HepG2 (cell line): ENCODE measurements around the gene FANK1. TPM values are rescaled to one million over a fixed set of nuclear protein-coding genes. Genes with fewer than 3 reads are reported as not detected.
A peak's percentile ranks its signal among the peaks of the same experiment; 100 is the strongest.
"Not testable (repeated sequence)": the region's sequence is repeated elsewhere in the genome, so short reads cannot be mapped to it uniquely, and the experiment has no call there.

Experiments
- ATAC-seq: fragments of 200-7000 bp; cut with Tn5 transposase; 3 replicates; pipeline ENCODE4 v1.9.1; 2020; ENCODE audit warnings: mild to moderate bottlenecking, moderate library complexity
- BruUV-seq: library from RNA; stranded (reverse); fragments of 400-500 nt; replicated peaks from 2 replicates; lab custom pipeline; 2021; lab: Mats Ljungman, UMichigan
- CTCF ChIA-PET: fragments of 300-600 bp; formaldehyde crosslinking; extraction: SDS; loops from one replicate; lab custom pipeline; 2021; ENCODE audit warnings: low total read pairs, inconsistent platforms, low intra/inter-chr PET ratio; lab: Yijun Ruan, JAX
- POLR2A ChIA-PET: fragments of 350-600 bp; sonication (Branson Sonifier 250); formaldehyde crosslinking; loops from one replicate; lab custom pipeline; 2020; ENCODE audit warnings: antibody characterized with exemption, inconsistent platforms; lab: Yijun Ruan, JAX
- DNase-seq: peaks from one replicate; pipeline ENCODE4 v3.0.0-alpha.2; 2015; ENCODE audit warnings: low spot score
- FAIRE-seq: peaks from 3 replicates; lab custom pipeline; 2011; peaks lifted over from hg19 to GRCh38; lab: Jason Lieb, UNC
- H2AFZ ChIP-seq: one replicate; pipeline ENCODE4 v1.6.1; 2011; ENCODE audit warnings: low read length, inconsistent platforms
- H3K27ac ChIP-seq: fragments of 300-600 bp; 3 replicates; pipeline ENCODE4 v1.8.0; 2011; ENCODE audit warnings: mixed run types, mild to moderate bottlenecking, mixed read lengths, low read length, inconsistent platforms; ENCODE audit not compliant: insufficient read depth; ENCODE audit errors: extremely low read length
- H3K27me3 ChIP-seq, 2 experiments: fragments of 200-600 bp in 1 of 2; 2 replicates in 1 of 2; 3 replicates in 1 of 2; pipeline versions ENCODE4 v1.6.0 to v1.8.0; 2011; ENCODE audit warnings: low read length in 2 of 2, mild to moderate bottlenecking in 2 of 2, moderate library complexity in 2 of 2, inconsistent platforms in 1 of 2; ENCODE audit not compliant: insufficient read depth in 2 of 2, control insufficient read depth in 1 of 2
- H3K36me3 ChIP-seq, 2 experiments: fragments of 200-600 bp in 1 of 2; replicated peaks in 1 of 2; 2 replicates in 1 of 2; 3 replicates in 1 of 2; pipeline versions ENCODE4 v1.5.1 to v1.8.0; 2011; ENCODE audit warnings: low read length in 2 of 2, inconsistent platforms in 1 of 2; ENCODE audit not compliant: insufficient read depth in 2 of 2, control insufficient read depth in 1 of 2
- H3K4me1 ChIP-seq: 2 replicates; pipeline ENCODE4 v1.5.1; 2012; ENCODE audit warnings: low read length, inconsistent platforms; ENCODE audit not compliant: insufficient read depth
- H3K4me2 ChIP-seq: 2 replicates; pipeline ENCODE4 v1.6.0; 2011; ENCODE audit warnings: low read depth, low read length, inconsistent platforms
- H3K4me3 ChIP-seq, 3 experiments: fragments of 200-600 bp in 1 of 3; sonication (generic), shearing (Covaris generic) in 1 of 3; replicated peaks in 1 of 3; 2 replicates each; pipeline ENCODE4 v1.5.1; 2011 to 2016; ENCODE audit warnings: low read length in 3 of 3, inconsistent platforms in 2 of 3, low read depth in 2 of 3, mild to moderate bottlenecking in 2 of 3, control low read depth in 1 of 3, mixed read lengths in 1 of 3; ENCODE audit not compliant: insufficient read depth in 1 of 3
- H3K79me2 ChIP-seq: one replicate; pipeline ENCODE4 v1.6.1; 2011; ENCODE audit warnings: low read length, inconsistent platforms; ENCODE audit not compliant: insufficient read depth
- H3K9ac ChIP-seq: 2 replicates; pipeline ENCODE4 v1.6.0; 2011; ENCODE audit warnings: mild to moderate bottlenecking, low read depth, low read length, inconsistent platforms; ENCODE audit not compliant: insufficient read depth
- H3K9me3 ChIP-seq: 2 replicates; pipeline ENCODE4 v1.5.1; 2012; ENCODE audit warnings: mild to moderate bottlenecking, low read length
- H4K20me1 ChIP-seq: 2 replicates; pipeline ENCODE4 v1.6.0; 2011; ENCODE audit warnings: inconsistent platforms, mild to moderate bottlenecking, low read length, moderate library complexity; ENCODE audit not compliant: insufficient read depth
- CEBPB ChIP-seq: IDR thresholded peaks from 2 replicates; pipeline ENCODE4 v1.6.1; 2011; ENCODE audit warnings: low read depth, low read length, improper control_type of control experiment, borderline replicate concordance
- GFI1 ChIP-seq: sonication (generic); formaldehyde crosslinking; IDR thresholded peaks from 2 replicates; pipeline ENCODE4 v1.5.0; 2020; ENCODE audit warnings: missing genetic modification reagents, mild to moderate bottlenecking, borderline replicate concordance
- NPAS2 ChIP-seq: sonication (generic); formaldehyde crosslinking; IDR thresholded peaks from 2 replicates; pipeline ENCODE4 v1.8.0; 2022; ENCODE audit warnings: mild to moderate bottlenecking, missing genetic modification reagents, borderline replicate concordance
- RBM22 ChIP-seq: fragments of 200-400 bp; formaldehyde crosslinking; optimal IDR thresholded peaks from 2 replicates; pipeline ENCODE3; 2017; ENCODE audit warnings: mild to moderate bottlenecking, low read length, moderate library complexity
- ZBTB7A ChIP-seq: sonication (generic); formaldehyde crosslinking; IDR thresholded peaks from 2 replicates; pipeline ENCODE4 v1.8.0; 2022; ENCODE audit warnings: mild to moderate bottlenecking, missing genetic modification reagents
- ZNF552 ChIP-seq: sonication (generic); formaldehyde crosslinking; IDR thresholded peaks from 2 replicates; pipeline ENCODE4 v1.9.0; 2022; ENCODE audit warnings: missing genetic modification reagents, mild to moderate bottlenecking, borderline replicate concordance
- WGBS: methylation state at CpG from one replicate; pipeline ENCODE4 v1.1.6; 2017; ENCODE audit warnings: low lambda C conversion rate; 5-methylcytosine and 5-hydroxymethylcytosine counted together
- in situ Hi-C: cut with HindIII; loops from 2 replicates; pipeline ENCODE4 v1.10.0; 2017; ENCODE audit warnings: low pct_unique_long_range_greater_than_20kb; ENCODE audit not compliant: extremely low pct_ligation_motif_present
- intact Hi-C: fragments of 100-400 bp; cut with micrococcal nuclease; formaldehyde crosslinking; loops from one replicate; pipeline ENCODE4 v1.10.0; 2022; ENCODE audit not compliant: unreplicated experiment
- polyA plus RNA-seq, 8 experiments: library from polyadenylated mRNA; depleted of rRNA in 3 of 8; stranded (reverse) in 7 of 8; unstranded in 1 of 8; fragments of >200 nt; fragmentation: Illumina TruSeq in 4 of 8; extraction: Trizol in 4 of 8; gene quantifications; 2 replicates each; pipeline versions ENCODE4 v1.2.1 to v1.2.3, GENCODE V29; 2011 to 2016; ENCODE audit warnings: low read depth in 4 of 8, missing spikeins in 1 of 8, mixed read lengths in 1 of 8; ENCODE audit not compliant: insufficient read depth in 1 of 8
- total RNA-seq, 5 experiments: library from RNA; depleted of rRNA; stranded (reverse); fragments of >200 nt; fragmentation: Illumina TruSeq; extraction: Trizol; gene quantifications; 2 replicates each; pipeline ENCODE4 v1.2.3, GENCODE V29; 2016; ENCODE audit warnings: low read depth in 1 of 5

Gene FANK1
- total and polyA plus RNA-seq, 2 of the 13 experiments (the other 11 are each of a cell fraction or from before 2014, with no cell fraction given), result 0.22 TPM; not detected in 1

DNA sequence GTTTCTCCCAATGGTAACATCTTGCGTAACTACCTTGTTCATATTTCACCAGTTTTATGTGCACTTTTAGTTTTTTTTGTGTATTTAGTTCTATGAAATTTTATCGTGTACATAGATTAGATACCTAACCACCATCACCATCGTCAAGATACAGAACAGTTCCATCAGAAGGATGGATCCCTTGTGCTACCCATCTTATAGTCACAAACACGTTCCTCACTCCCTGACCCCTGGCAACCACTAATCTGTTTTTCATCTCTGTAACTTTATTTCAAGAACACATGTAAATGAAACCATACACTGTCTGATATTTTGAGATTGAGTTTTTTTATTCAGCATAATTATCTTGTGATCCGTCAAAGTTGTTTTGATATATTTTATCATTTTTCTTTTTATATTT is 29.9 kb downstream of the FANK1 start:
- TF ChIP-seq CEBPB (peak; percentile 34; the same call in 1 of the 2 replicates), NPAS2 (CRISPR knock-in tag) (no peak), GFI1 (CRISPR knock-in tag) (no peak), ZBTB7A (CRISPR knock-in tag) (no peak), ZNF552 (CRISPR knock-in tag) (no peak), RBM22 (no peak)
- H3K27ac ChIP-seq, result no peak overlapping the region
- DNase-seq, result no peak
- no peaks in the 10 kb centered on the region for H4K20me1 ChIP-seq
- ChIA-PET POLR2A (no interaction called here), CTCF (no interaction called here)
- WGBS, result 10% methylated on average over 5 of the region's 5 CpGs
- in situ Hi-C loops, result no loop called here
- no peaks in the 10 kb centered on the region for H3K4me1 ChIP-seq
- H3K9me3 ChIP-seq, result peaks cover 11% of the 10 kb centered on the region
- FAIRE-seq, result no peak
- no peak overlapping the region for H3K4me3 ChIP-seq
- intact Hi-C loops, result no loop called here
- ATAC-seq, result no peak
- H3K27me3 ChIP-seq, result peaks cover 0 to 5% of the 10 kb centered on the region in 2 experiments; a peak in 1 of 5 replicates
- H3K36me3 ChIP-seq, result no peaks in the 10 kb centered on the region
- H3K9ac ChIP-seq, result no peak overlapping the region
- no peak overlapping the region for H3K4me2 ChIP-seq
- H2AFZ ChIP-seq, result no peak overlapping the region
- no peaks in the 10 kb centered on the region for H3K79me2 ChIP-seq
- BruUV-seq, result no TSS peak

DNA sequence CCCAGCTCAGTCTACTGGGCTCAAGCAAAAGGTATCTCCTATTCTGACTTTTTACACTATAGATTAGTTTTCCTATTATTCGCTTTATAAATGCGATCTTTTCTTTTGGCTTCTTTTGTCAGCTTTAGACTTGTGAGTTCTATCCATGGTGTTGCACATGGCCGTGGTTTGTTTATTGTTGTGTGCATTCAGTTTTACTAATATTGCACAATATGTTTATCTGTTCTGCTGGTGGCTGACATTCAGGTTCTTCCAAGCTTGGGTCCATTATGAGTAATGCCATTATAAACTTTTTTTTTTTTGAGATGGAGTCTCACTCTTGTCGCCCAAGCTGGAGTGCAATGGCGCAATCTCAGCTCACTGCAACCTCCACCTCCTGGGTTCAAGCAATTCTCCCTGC is 30.9 kb downstream of the FANK1 start:
- peaks cover 11% of the 10 kb centered on the region for H3K9me3 ChIP-seq
- H3K4me3 ChIP-seq, DNase-seq, POLR2A ChIA-PET, ATAC-seq, H3K27ac ChIP-seq, BruUV-seq, H3K27me3 ChIP-seq, in situ Hi-C loops, H3K79me2 ChIP-seq, H3K36me3 ChIP-seq, H3K4me1 ChIP-seq, H2AFZ ChIP-seq, FAIRE-seq, CTCF ChIA-PET, H3K4me2 ChIP-seq, intact Hi-C loops, H4K20me1 ChIP-seq, H3K9ac ChIP-seq: not testable (repeated sequence)
- 41% methylated on average over 5 of the region's 5 CpGs for WGBS
- TF ChIP-seq CEBPB, result peak; percentile 47; the same call in 1 of the 2 replicates
